GM21619 (cell line): ENCODE measurements around the gene LINGO3.
"Not testable (repeated sequence)": the region's sequence is repeated elsewhere in the genome, so short reads cannot be mapped to it uniquely, and the experiment has no call there.

Source experiments
- ATAC-seq: cut with Tn5 transposase; IDR thresholded peaks from one replicate; pipeline ENCODE4 v1.9.1; 2021; ENCODE audit not compliant: unreplicated experiment

LINGO3 gene, protein sequence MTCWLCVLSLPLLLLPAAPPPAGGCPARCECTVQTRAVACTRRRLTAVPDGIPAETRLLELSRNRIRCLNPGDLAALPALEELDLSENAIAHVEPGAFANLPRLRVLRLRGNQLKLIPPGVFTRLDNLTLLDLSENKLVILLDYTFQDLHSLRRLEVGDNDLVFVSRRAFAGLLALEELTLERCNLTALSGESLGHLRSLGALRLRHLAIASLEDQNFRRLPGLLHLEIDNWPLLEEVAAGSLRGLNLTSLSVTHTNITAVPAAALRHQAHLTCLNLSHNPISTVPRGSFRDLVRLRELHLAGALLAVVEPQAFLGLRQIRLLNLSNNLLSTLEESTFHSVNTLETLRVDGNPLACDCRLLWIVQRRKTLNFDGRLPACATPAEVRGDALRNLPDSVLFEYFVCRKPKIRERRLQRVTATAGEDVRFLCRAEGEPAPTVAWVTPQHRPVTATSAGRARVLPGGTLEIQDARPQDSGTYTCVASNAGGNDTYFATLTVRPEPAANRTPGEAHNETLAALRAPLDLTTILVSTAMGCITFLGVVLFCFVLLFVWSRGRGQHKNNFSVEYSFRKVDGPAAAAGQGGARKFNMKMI

DNA sequence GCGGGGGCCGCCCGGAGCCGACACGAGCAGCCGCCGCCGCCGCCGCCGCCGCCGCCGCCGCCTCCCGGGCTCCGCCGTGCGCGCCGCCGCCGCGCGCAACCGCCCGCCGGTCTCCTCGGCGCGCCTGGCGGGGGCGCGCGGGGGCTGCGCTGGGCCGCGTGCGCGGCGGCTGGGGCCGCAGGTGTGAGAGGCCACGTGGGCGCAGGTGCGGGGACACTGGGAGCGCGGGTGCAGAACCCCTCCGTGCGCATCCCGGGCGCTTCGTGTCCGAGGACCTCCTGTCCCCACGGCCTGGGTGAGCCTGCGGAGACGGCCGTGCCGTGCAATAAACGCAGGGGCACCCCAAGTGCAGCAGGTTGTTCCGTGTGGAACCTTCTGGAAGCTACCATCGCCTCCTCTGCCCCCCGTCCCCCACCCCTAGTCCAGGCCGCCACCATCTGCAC lies at the start of gene LINGO3:
LINGO3 (minus strand) TSS at position 41 of the 443 bp plus-strand sequence. CDS start 16,378 bp downstream, outside the sequence.
- no peak for ATAC-seq

DNA sequence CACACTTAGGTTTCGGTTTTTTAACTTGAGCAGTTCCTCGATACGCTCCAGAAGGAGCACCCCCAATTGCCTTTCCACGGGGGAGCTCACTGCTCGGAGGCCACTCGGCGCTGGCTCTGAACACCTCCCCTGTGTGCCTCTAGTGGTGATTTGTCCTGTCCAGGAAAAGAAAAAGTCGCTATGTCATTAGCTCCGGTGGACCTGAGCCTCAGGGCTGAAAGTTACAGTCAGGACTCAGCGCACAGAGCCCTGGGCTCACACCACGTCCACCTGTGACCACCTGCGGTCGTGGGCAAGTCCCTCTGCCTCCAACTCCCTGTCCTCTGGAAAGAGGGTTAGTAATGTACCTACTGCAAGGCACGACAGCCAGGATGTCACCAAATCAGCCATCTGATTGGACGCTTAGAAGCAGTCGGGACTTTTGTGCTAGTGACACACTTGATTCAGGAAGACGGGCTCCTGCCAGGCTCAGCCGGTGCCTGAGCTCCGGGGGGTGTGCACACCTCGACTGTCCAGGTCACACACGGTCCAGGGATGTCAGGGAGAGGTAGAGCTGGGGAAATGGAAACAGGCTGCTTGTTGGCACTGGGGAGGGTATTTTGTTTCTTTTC lies 48.2 kb upstream of the LINGO3 start:
- no peak for ATAC-seq

DNA sequence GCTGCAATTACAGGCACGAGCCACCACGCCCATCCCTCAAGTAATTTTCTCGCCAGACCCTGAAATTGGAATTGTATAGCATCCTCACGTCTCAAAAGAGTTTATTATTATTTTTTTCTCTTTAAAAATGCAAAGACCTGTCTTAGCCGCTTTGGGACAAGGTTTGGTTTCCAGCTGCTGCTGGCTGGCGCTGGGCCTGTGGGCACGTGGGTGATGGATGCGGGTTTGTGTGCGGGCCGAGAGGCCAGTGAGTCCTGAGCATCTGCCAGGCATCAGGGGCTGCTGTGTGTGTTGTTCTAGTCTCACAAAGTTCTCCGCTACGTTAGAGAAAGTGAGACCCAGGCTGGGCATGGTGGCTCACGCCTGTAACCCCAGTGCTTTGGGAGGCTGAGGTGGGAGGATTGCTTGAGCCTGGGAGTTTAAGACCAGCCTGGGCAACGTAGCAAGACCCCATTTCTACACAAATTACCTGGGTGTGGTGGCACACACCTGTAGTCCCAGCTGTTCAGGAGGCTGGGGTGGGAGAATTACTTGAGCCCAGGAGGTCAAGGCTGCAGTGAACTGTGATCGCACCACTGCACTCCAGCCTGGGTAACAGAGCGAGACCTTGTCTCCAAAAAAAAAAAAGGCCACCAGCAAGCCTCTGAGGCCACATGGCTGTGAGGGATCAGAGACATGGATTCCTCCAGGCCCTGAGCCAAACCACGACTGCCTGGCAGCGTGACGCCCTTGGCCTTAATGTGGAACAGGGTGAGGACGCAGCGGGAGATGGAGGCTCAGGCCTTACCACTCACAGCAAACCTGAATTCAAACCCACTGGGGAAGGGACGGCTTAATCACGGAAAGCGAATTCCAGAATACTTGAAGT lies 47.4 kb upstream of the LINGO3 start:
- ATAC-seq = no peak

DNA sequence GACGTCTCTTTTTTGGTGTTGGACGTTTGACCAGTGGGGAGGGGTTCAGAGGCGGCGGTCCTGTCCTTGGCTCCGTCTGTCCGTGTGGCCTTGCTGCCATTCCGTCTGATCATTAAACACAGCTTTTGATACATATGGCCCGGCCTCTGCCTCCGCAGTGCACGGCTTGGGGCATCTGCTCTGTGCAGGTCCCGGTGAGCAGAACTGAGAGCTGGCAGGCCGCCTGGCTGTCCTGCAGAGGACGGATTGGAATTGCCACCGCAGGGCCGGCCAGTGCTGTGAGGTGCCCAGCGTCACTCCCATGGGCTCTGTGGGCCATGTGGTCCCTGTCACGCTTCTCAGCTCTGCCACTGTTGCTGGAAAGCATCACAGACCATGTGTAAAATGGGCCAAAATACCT lies 46.7 kb upstream of the LINGO3 start:
- no peak for ATAC-seq

DNA sequence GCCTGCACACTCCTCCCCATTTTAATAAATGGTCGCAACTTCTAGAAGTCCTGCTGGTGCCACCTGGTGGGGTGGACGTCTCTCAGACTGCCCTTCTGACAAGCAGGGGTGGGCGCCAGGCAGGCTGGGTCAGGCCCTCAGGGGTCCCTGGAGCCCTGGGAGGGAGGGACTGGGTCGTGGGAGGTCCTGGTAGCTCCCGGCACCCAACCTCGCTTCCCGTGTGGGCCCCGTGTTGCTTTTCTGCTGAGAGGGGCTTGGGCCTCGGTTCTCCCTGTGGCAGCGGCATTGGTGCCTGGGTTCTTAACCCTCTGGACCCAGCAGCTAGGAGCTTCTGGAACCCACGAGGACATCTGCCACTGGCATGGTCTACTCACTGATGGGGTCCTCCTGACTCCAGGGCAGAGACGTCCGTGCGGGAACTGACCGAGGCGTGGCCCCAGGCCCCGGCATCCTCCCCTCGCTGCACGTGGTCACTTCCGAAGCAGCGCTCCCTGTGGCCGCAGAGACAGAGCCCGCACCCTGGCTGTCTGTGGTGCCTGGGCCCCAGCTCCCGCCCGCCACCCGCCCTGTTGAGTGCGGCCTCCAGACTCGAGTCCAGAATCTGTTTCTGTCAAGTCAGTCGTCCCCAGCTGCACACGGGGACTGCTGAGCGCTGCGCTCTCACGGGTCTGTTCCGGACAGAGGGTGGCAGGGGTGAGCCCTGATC lies 46.1 kb upstream of the LINGO3 start:
- no peak for ATAC-seq

DNA sequence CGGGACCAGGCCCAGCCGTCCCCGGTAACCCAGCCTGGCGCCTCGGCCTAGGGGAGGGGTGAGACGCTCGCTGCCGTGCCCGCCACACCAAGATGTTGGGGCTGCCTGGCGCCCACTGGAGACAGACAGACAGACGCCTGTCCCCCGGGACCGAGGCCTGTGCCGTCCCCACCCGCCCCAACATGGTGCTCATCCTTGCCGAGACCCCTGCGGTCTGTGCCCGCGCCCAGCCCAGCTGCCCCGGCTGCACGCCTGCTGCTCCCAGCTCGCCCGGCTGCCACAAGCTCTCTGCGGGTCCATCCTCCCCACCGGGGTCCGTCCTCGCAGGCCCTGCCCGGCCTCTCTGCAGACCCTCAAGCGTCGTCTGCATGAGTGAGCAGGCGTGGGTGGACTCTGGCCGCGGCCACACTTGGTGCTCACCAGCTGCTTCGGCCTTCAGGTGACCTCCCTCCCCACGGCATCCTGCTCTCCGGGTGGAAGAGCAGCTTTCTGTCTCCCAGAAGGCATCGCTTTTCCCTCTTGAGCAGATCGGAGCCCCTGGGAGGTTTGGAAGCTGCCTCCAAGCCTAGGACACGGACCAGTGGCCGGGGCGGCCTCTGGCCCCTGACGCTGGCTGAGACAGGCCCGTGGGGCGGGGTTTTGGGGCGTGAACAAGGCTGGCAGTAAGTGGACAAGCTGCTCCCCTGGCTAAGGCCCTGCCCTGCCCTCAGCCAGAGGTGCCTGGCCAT lies 45.4 kb upstream of the LINGO3 start:
- ATAC-seq = no peak

DNA sequence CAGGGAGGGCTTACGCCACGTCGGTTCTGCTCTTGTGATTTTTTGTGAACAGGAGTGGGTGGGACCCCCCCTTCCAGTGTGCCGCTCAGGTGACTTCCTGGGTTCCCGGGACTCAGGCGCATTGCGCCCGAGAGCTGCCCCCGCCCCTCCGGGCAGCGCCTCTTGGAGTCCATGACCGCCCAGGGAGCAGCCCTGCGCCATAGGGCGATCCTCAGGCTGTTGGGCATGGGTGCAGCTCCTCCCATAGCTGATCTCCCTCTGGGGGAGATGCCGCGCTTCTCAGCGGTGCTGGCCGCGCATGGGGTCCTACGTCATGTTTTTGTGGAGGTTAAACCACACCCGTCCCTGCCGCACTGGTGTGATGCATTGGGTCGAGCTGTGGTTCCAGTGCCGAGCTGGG lies 44.2 kb upstream of the LINGO3 start:
- ATAC-seq = no peak

DNA sequence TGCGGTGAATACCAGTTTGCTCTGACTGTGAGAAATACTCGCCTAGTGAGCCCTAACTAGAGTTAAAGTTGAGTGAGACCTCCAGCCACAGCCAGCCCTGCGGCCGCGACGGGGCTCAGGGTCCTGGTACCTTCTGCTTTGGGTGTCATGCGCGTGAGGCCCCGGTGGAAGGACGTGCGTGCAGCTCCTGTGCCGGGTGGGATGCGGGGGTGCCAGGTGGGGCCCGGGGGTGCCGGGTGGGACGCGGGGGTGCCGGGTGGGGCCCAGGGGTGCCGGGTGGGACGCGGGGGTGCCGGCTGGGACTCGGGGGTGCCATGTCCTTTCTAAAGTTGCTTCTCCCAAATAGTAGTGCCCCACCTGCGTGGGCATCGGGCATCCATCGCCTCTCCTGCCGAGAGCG lies 43.6 kb upstream of the LINGO3 start:
- ATAC-seq = no peak

DNA sequence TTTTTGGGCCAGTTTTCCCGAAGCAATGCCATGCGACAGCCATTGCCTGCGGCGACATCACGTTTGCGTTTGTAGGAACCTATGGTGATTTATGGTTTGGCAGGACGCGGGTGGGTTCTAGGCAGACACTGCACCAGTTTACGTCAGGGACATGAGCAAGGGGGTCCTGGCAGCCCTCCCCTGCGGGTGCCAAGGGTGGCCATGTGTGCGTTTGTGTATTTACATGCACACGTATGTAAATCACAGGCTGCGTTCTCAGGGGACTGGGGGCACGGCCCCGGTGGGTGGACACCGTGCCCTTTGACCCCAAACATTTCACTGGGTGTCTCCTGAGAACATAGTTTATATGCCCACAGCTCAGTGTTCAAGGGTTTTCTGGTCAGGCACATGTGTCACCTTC lies 42.7 kb upstream of the LINGO3 start:
- no peak for ATAC-seq

DNA sequence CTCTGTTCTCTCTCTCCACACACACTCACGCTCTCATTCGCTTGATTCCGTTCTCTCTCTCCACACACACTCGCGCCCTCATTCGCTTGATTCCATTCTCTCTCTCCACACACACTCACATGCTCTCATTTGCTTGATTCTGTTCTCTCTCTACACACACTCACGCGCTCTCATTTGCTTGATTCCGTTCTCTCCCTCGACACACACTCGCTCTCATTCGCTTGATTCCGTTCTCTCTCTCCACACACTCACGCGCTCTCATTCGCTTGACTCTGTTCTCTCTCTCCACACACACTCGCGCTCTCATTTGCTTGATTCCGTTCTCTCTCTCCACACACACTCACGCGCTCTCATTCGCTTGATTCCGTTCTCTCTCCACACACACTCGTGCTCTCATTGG lies 41.9 kb upstream of the LINGO3 start:
- not testable (repeated sequence) for ATAC-seq

DNA sequence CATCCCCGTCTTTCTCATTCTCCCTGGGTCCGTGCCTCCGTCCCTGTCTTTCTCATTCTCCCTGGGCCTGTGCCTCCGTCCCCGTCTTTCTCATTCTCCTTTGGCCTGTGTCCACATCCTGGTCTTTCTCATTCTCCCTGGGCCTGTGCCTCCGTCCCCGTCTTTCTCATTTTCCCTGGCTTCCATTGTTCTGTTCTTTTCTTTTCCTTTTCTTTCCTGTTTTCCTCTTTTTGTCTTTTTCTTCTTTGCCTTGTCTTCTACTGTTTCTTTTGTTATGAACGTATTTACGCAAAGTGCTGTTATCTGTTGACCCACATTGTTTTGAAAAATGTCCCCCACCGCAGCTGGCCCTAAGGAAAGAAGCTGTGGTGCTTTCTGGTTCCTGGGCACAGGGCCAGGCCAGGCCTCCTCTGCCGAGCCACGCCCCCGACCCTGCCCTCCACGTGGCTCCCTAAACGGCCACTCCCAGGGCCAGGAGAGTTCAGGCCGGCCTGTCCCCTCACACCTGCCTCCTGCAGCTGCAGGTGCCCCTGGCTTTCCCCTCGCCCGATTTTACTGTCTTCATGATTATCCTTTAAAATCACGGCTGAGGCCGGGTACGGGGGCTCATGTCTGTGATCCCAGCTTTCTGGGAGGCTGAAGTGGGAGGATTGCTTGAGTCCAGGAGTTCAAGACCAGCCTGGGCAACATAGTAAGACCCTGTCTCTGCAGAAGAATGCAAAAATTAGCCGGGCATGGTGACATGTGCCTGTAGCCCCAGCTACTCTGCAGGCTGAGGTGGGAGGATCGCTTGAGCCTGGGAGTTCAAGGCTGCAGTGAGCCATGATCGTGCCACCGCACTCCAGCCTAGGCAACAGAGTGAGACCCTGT lies 38.1 kb upstream of the LINGO3 start:
- no peak for ATAC-seq

DNA sequence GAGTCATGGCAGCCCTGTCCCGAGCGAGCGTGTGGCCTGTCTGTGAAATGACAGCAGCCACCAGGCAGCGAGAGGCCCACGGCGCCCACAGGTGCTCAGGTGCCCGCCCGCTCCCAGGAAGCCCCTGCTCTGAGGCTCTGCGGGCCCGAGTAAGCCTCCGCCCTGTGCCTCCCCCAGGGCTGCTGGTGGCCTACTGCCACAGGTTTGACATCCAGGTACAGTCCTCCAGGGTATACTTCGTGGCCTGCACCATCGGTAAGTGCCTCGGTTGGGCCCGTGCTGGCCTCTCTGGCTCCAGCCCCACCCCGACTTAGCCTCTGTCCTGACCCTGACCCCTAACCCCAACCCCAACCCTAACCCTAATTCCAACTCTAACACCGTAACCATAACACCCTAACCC lies 37.1 kb upstream of the LINGO3 start:
- no peak for ATAC-seq

DNA sequence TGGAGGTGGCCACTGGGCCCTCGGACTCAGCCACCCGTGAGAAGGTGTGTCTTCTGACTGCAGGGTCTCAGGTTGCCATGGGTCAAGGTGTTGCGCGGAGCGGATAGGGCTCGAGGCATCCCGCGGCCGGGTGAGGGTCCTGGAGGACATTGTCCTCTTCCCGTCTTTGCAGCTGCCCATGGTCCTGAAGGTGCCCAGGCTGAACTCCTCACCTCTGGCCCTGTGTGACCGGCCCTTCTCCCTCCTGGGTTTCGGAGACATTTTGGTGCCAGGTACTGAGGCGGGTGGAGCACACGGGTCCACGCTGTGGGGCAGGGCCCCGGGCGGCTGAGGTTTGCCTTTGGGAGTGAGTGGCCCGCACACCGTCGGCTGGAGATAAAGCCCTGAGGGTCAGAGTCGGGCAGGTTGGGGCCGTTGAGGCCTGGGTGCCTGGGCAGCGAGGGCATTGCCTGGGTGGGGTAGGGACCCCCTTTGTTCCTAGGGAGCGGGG lies 36.5 kb upstream of the LINGO3 start:
- no peak for ATAC-seq

DNA sequence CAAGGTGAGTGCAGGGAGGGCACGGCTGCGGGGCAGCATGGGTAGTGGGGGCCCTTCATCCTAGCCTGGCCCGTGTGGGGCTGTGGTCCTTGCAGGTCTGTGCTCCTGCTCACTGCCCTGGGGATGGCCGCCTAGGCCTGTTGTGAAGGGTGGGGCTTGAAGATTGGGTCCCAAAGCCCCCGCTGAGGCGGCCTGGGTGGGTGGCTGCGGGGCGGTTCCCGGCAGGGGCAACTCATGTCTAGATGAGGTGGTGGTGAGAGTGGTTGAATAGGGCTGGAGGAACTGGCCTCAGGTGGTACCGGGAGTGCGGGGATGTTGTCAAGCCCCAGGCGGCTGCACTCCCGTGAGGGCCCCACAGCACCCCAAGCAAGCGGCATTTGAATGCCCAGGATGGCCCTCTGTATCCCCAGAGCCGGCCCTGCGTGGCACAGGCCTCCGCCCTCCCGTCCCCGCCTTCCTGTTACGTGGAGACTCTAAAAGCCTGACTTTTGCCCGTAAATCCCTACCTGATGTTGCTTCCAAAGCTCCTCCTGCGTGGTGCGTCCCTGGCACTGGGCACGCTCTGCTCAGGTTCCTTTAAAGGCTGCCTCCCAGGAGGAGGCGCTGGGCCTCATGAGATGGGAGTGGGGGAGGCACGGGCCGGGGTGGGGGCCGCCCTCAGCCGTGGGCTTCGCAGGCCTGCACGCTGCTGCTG lies 35.5 kb upstream of the LINGO3 start:
- ATAC-seq = no peak

DNA sequence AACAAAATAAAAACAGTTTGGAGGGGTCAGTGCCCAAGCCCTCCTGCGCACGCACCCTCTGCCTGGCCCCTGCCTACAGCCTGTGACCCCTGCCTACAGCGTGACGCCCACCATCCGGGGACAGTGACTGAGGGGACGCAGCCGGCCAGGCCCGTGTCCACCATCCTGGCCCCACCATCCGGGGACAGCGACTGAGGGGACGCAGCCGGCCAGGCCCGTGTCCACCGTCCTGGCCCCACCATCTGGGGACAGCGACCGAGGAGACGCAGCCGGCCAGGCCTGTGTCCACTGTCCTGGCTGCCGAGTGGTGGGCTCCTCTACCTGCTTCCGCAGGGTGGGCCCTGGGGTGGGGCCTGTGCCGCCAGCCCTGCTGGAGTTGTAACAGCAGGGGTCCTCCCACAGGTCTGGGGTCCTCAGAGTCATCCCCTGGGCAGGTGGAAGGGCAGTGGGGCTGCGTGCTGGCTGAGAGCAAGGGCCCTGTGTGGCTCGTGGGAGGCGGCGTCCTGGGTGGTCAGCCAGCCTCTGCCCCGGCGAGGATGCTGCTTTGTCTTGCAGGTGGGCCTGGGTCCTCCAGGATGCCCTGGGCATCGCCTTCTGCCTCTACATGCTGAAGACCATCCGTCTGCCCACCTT lies 34.8 kb upstream of the LINGO3 start:
- no peak for ATAC-seq

DNA sequence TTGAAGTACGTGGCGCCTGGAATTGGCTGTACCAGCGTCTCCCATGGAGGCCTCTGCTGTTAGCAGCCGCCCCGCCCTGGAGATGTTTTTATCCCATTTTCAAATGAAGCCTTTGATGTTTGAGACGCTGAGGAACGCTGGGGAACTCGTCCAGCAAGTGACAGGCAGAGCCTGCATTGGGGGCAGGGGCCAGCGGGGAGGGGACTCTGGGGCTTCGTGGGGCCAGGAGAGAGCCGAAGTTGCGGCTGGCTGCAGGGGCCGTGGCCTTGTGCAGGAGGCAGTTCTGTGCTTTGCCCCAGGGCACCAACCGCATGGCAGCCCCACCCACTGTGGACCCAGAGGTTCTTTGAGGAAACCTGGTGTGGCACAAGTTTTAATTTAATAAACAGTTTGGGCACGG lies 34.0 kb upstream of the LINGO3 start:
- no peak for ATAC-seq

DNA sequence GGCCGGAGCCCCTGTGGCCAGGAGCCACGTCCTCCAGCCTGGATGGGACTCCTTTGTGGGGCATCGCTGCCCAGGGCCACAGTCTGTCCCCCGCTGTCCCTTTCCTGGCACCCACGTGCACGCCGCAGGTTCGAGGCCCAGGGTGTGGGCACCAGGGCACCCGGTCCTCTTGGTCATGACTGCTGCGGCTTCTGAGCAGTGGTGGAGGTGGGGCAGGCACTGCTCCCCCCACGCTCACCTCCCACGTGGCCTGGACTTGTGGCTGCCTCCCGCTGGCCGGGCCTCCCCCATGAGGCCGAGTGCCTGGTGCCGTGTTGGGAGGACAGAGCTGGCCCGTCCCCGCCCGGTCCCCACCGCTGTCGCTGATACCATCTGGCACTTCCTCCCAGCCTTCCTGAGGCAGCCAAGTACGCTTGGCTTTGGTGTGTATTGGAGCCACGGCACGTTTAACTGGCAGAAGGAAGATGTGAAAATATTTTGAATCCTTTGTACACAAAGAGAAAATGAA lies 33.3 kb upstream of the LINGO3 start:
- ATAC-seq = no peak
